Measurements from ENCODE around the gene TPCN1.

The TPCN1 gene

DNA sequence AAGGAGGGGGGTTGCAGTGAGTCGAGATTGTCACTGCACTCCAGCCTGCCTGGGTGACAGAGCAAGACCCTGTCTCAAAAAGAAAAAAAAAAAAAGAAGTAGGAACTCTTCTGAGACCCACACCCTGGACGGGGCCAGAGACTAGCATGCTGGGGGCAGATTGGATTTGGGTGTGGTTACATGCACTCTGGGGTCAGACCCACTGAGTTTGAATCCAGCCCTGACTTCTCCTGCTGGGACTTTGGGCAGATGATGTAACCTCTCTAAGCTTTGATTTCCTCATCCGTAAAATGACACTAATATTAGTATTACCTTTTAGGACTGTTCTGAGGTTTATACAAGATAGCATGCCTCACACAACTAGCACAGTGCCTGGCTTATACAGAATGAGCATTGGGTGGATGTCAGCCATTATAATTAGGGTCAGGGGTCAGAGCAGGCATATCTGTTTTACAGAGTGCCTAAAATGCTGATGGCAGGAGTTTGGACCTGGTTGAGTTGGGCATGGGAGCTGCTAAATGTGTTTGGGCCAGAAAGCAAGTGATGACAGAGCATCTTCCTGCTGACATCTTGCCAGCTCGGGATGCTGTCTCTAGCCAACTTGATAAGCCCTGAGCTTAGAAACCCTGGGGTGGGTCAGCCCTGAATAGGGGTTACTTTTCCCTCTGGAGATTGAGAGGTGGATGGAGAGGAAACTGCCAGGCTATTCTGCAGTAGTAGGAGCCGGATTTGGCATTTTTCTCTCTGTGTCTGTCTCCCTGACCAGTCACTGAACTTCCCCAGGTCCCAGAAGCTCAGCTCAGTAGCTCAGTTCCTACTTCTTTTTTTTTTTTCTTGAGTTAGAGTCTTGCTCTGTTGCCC lies 15.5 kb downstream of the TPCN1 start:
- DNase-seq (ENCODE audit: low read depth) = no peak
- H3K4me3 ChIP-seq (ENCODE audit: control insufficient read depth, low read depth, low read length) = no peak overlapping the region
- TF ChIP-seq, protein P1, sequence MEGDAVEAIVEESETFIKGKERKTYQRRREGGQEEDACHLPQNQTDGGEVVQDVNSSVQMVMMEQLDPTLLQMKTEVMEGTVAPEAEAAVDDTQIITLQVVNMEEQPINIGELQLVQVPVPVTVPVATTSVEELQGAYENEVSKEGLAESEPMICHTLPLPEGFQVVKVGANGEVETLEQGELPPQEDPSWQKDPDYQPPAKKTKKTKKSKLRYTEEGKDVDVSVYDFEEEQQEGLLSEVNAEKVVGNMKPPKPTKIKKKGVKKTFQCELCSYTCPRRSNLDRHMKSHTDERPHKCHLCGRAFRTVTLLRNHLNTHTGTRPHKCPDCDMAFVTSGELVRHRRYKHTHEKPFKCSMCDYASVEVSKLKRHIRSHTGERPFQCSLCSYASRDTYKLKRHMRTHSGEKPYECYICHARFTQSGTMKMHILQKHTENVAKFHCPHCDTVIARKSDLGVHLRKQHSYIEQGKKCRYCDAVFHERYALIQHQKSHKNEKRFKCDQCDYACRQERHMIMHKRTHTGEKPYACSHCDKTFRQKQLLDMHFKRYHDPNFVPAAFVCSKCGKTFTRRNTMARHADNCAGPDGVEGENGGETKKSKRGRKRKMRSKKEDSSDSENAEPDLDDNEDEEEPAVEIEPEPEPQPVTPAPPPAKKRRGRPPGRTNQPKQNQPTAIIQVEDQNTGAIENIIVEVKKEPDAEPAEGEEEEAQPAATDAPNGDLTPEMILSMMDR (IDR thresholded peaks at IDR 0.05; ENCODE audit: control insufficient read depth, insufficient read depth, low read depth, low read length, missing control alignments) = no peak

DNA sequence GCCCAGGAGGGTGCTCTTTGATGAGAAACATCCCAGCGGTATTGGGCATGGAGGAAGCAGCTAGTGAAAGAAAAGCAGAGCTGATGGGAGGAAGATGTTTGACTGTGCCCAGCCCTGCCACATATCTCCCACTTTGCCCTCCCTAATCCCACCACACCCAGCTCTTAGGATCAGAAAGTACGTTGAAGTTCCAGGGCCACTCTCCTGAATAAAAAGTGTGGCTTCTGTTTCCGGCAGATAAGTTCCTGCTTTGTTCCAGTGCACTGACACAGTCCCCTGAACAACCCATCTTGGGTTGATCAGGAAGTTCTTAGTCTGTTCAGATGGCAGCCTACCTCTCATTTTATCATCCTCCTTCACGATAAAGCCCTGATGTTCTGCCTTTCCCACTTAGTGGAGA lies 16.5 kb downstream of the TPCN1 start:
- no peak for DNase-seq (ENCODE audit: low read depth)
- no peak overlapping the region for H3K4me3 ChIP-seq (ENCODE audit: control insufficient read depth, low read depth, low read length)
- TF ChIP-seq, protein P1 (IDR thresholded peaks at IDR 0.05; ENCODE audit: control insufficient read depth, insufficient read depth, low read depth, low read length, missing control alignments) = no peak

DNA sequence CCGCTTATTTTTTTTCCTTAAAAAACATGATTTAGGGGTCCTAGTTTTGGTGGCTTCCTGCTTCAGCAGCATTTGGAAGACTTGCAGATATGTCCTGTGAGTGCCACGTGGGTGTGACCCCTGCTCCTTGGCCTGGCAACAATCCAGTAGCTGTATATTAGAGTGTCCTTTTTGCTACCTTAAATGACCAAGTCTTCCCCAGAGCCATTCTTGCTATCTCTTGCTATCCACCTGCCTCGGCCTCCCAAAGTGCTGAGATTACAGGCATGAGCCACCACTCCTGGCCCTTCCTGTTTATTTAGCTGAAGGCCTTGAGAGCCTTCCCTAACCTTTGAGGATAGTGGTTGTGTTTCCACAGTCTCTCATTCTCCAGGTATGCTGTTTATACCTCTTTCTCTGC lies 17.0 kb downstream of the TPCN1 start:
- TF ChIP-seq, protein P1 (IDR thresholded peaks at IDR 0.05; ENCODE audit: control insufficient read depth, insufficient read depth, low read depth, low read length, missing control alignments) = no peak
- DNase-seq (ENCODE audit: low read depth) = no peak
- no peak overlapping the region for H3K4me3 ChIP-seq (ENCODE audit: control insufficient read depth, low read depth, low read length)

DNA sequence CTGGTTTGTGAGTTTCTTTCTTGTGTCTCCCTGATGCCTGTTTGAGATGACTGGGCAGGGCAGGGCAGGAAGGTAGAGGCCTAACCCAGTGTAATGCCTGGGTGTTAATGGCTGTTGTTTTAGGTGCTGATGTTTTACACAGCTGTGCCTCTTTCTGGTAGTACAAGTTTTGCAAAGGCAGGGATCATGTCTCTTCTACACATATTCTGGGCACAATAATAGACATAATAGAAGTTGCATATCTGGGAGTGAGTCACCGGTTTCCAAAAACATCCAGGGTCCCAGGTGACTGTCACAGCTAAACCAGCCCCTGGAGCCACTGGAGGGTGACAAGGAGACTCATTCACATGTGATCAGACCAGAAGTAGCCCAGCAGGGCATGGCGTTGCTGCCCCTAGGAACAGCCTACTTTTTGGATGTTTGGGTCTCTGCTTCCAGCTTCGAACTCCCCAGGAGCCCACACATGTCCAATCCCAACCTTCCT lies 18.1 kb downstream of the TPCN1 start:
- H3K4me3 ChIP-seq (ENCODE audit: control insufficient read depth, low read depth, low read length) = no peak overlapping the region
- DNase-seq (ENCODE audit: low read depth) = no peak
- TF ChIP-seq, protein P1 (IDR thresholded peaks at IDR 0.05; ENCODE audit: control insufficient read depth, insufficient read depth, low read depth, low read length, missing control alignments) = no peak

DNA sequence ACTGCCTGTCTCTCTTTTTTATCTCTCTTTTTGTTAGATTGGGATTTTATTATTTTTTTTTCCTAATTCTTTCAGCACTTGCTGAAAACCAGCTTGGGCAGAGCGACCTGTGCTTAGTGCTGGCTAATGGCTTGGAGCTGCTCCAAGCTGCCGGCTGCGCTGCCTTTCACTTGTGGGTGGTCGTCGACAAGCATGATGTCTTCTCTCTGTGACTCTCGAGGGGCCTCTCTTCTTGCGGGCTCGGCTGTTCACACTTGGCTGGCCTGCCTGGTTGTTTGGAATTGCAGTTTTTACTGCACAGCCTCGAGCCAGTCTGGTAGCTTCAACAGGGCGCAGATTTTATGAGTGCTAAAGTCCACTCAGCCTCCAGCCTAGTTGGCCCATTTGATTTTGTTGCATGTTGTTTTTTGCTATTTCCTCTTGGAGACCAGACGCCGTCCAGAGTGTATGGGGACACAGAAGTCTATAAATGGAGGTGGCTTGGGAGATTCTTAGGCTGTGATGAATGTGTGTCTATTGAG lies 18.6 kb downstream of the TPCN1 start:
- DNase-seq (ENCODE audit: low read depth) = no peak
- TF ChIP-seq, protein P1 (IDR thresholded peaks at IDR 0.05; ENCODE audit: control insufficient read depth, insufficient read depth, low read depth, low read length, missing control alignments) = no peak
- H3K4me3 ChIP-seq (ENCODE audit: control insufficient read depth, low read depth, low read length) = no peak overlapping the region

DNA sequence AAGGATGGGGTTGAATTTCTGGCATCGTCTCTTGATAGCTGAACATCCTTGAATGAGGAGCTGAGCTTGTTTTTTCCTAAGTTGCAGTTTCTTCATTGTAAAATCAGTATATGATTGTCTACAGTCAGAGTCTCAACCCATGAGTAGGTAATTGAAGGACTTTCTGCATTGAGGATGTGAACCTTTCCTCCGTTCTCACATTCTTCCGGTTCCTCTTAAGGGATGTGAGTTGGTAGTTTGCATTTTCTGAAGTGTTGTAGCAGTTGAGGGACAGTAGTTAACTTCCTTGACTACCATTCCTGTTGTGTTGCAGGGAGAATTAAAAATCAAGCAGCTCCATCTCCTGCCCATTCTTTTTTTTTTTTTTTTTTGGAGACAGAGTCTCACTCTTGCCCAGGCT lies 19.1 kb downstream of the TPCN1 start:
- no peak for DNase-seq (ENCODE audit: low read depth)
- H3K4me3 ChIP-seq (ENCODE audit: control insufficient read depth, low read depth, low read length) = no peak overlapping the region
- TF ChIP-seq, protein P1 (IDR thresholded peaks at IDR 0.05; ENCODE audit: control insufficient read depth, insufficient read depth, low read depth, low read length, missing control alignments) = no peak
